ENCODE data around the gene PCDH9. TPM values are rescaled to one million over a fixed set of nuclear protein-coding genes. Genes with fewer than 3 reads are reported as not detected.

PCDH9 gene
- polyA plus RNA-seq, 4 donors = 0.27 to 1.1 (median 0.72) TPM; not detected in 1

GRCh38 chr13:66343224-66343828 lies 886.8 kb downstream of the PCDH9 start:
- 61 to 80% (median 63%) methylated on average over 9 of the region's 9 CpGs for WGBS, 3 donors
- H3K4me1 ChIP-seq (ENCODE audit: control insufficient read depth in 3 of 3, insufficient read depth in 2 of 3, low read depth in 1 of 3, low read length in 2 of 3) = no peaks in the 10 kb centered on the region
- no peak for FAIRE-seq

DNA sequence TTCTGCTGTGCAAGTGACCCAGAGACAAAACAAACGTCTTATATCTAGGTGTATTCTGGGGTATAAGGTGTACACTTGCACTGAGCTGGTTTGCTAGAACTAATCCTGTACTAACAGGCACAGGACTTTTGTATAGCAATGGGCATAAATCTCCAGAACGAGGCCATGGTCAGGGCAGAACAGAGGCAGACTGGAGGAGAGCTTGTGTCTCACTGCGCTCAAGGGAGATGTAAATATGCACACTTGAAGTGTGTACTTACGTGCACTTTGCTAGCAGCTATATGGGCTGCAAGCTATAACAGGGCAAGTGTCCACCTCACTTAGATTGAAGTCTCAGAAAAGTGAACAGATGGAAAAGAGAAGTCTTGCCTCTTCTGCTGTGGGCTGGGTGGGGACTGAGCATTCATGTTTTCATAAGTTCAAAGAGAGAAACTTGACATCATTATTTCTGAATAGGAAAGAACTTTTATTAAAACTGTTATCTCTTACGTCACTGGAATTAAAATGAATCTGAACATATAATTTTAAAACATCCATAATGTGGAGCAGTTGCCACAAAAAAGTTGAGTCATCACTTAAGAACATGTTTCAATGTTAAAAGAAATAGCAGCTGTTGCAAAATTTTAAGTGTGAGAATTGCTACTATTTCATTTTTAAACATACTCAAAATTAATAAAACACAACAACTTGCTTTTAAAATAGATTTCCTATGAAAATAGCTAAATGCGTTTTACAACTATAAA lies 888.3 kb downstream of the PCDH9 start:
- Histone ChIP-seq H3K27me3 (ENCODE audit: control insufficient read depth in 3 of 3, insufficient read depth in 3 of 3, low read length in 3 of 3) (no peaks in the 10 kb centered on the region), H3K4me3 (ENCODE audit: low read depth in 1 of 3, low read length in 3 of 3) (no peak overlapping the region), H3K36me3 (ENCODE audit: control insufficient read depth in 3 of 3, insufficient read depth in 2 of 3, low read depth in 1 of 3, low read length in 3 of 3) (no peaks in the 10 kb centered on the region), H3K4me1 (ENCODE audit: control insufficient read depth in 3 of 3, insufficient read depth in 2 of 3, low read depth in 1 of 3, low read length in 2 of 3) (no peaks in the 10 kb centered on the region), H3K9me3 (ENCODE audit: control insufficient read depth in 2 of 2, insufficient read depth in 1 of 2, low read depth in 1 of 2, low read length in 1 of 2) (no peaks in the 10 kb centered on the region), H3K27ac (ENCODE audit: low read depth in 1 of 3, low read length in 2 of 3) (no peak overlapping the region)
- FAIRE-seq (no peak), DNase-seq (no peak)
- 58 to 79% (median 71%) methylated on average over 6 of the region's 6 CpGs for WGBS, 3 donors

More at GRCh38 chr13:66343224-66343828, 886.8 kb downstream of the PCDH9 start:
- no peaks in the 10 kb centered on the region for H3K27me3 ChIP-seq (ENCODE audit: control insufficient read depth in 3 of 3, insufficient read depth in 3 of 3, low read length in 3 of 3)
- no peak for DNase-seq
- H3K27ac ChIP-seq (ENCODE audit: low read depth in 1 of 3, low read length in 2 of 3) = no peak overlapping the region
- no peaks in the 10 kb centered on the region for H3K9me3 ChIP-seq (ENCODE audit: control insufficient read depth in 2 of 2, insufficient read depth in 1 of 2, low read depth in 1 of 2, low read length in 1 of 2)
- no peak overlapping the region for H3K4me3 ChIP-seq (ENCODE audit: low read depth in 1 of 3, low read length in 3 of 3)
- no peaks in the 10 kb centered on the region for H3K36me3 ChIP-seq (ENCODE audit: control insufficient read depth in 3 of 3, insufficient read depth in 2 of 3, low read depth in 1 of 3, low read length in 3 of 3)

- DNase-seq (no peak), FAIRE-seq (no peak)
- Histone ChIP-seq H3K4me1 (ENCODE audit: control insufficient read depth in 3 of 3, insufficient read depth in 2 of 3, low read depth in 1 of 3, low read length in 2 of 3) (no peaks in the 10 kb centered on the region), H3K4me3 (ENCODE audit: low read depth in 1 of 3, low read length in 3 of 3) (no peak overlapping the region), H3K27me3 (ENCODE audit: control insufficient read depth in 3 of 3, insufficient read depth in 3 of 3, low read length in 3 of 3) (no peaks in the 10 kb centered on the region), H3K36me3 (ENCODE audit: control insufficient read depth in 3 of 3, insufficient read depth in 2 of 3, low read depth in 1 of 3, low read length in 3 of 3) (no peaks in the 10 kb centered on the region), H3K9me3 (ENCODE audit: control insufficient read depth in 2 of 2, insufficient read depth in 1 of 2, low read depth in 1 of 2, low read length in 1 of 2) (no peaks in the 10 kb centered on the region), H3K27ac (ENCODE audit: low read depth in 1 of 3, low read length in 2 of 3) (no peak overlapping the region)
Measured at GRCh38 chr13:66339214-66339613, 890.9 kb downstream of the PCDH9 start.

- Histone ChIP-seq H3K36me3 (ENCODE audit: control insufficient read depth in 3 of 3, insufficient read depth in 2 of 3, low read depth in 1 of 3, low read length in 3 of 3) (no peaks in the 10 kb centered on the region), H3K27me3 (ENCODE audit: control insufficient read depth in 3 of 3, insufficient read depth in 3 of 3, low read length in 3 of 3) (no peaks in the 10 kb centered on the region), H3K27ac (ENCODE audit: low read depth in 1 of 3, low read length in 2 of 3) (no peak overlapping the region), H3K4me1 (ENCODE audit: control insufficient read depth in 3 of 3, insufficient read depth in 2 of 3, low read depth in 1 of 3, low read length in 2 of 3) (no peaks in the 10 kb centered on the region), H3K4me3 (ENCODE audit: low read depth in 1 of 3, low read length in 3 of 3) (no peak overlapping the region), H3K9me3 (ENCODE audit: control insufficient read depth in 2 of 2, insufficient read depth in 1 of 2, low read depth in 1 of 2, low read length in 1 of 2) (no peaks in the 10 kb centered on the region)
- 8 to 44% (median 16%) methylated on average over 1 of the region's 1 CpG for WGBS, 3 donors
- no peak for FAIRE-seq
- no peak for DNase-seq
Measured at GRCh38 chr13:66338542-66338941, 891.6 kb downstream of the PCDH9 start.

- Histone ChIP-seq H3K4me3 (ENCODE audit: low read depth in 1 of 3, low read length in 3 of 3) (no peak overlapping the region), H3K36me3 (ENCODE audit: control insufficient read depth in 3 of 3, insufficient read depth in 2 of 3, low read depth in 1 of 3, low read length in 3 of 3) (no peaks in the 10 kb centered on the region), H3K4me1 (ENCODE audit: control insufficient read depth in 3 of 3, insufficient read depth in 2 of 3, low read depth in 1 of 3, low read length in 2 of 3) (no peaks in the 10 kb centered on the region), H3K9me3 (ENCODE audit: control insufficient read depth in 2 of 2, insufficient read depth in 1 of 2, low read depth in 1 of 2, low read length in 1 of 2) (no peaks in the 10 kb centered on the region), H3K27ac (ENCODE audit: low read depth in 1 of 3, low read length in 2 of 3) (no peak overlapping the region), H3K27me3 (ENCODE audit: control insufficient read depth in 3 of 3, insufficient read depth in 3 of 3, low read length in 3 of 3) (no peaks in the 10 kb centered on the region)
- WGBS, 3 donors = 81 to 89% (median 85%) methylated on average over 4 of the region's 4 CpGs
- DNase-seq (no peak), FAIRE-seq (no peak)
Measured at GRCh38 chr13:66335626-66336025, 894.5 kb downstream of the PCDH9 start.

- Histone ChIP-seq H3K9me3 (ENCODE audit: control insufficient read depth in 2 of 2, insufficient read depth in 1 of 2, low read depth in 1 of 2, low read length in 1 of 2) (no peaks in the 10 kb centered on the region), H3K27me3 (ENCODE audit: control insufficient read depth in 3 of 3, insufficient read depth in 3 of 3, low read length in 3 of 3) (no peaks in the 10 kb centered on the region), H3K27ac (ENCODE audit: low read depth in 1 of 3, low read length in 2 of 3) (no peak overlapping the region), H3K36me3 (ENCODE audit: control insufficient read depth in 3 of 3, insufficient read depth in 2 of 3, low read depth in 1 of 3, low read length in 3 of 3) (no peaks in the 10 kb centered on the region), H3K4me3 (ENCODE audit: low read depth in 1 of 3, low read length in 3 of 3) (no peak overlapping the region), H3K4me1 (ENCODE audit: control insufficient read depth in 3 of 3, insufficient read depth in 2 of 3, low read depth in 1 of 3, low read length in 2 of 3) (no peaks in the 10 kb centered on the region)
- 68 to 76% (median 71%) methylated on average over 1 of the region's 1 CpG for WGBS, 3 donors
- no peak for DNase-seq
- no peak for FAIRE-seq
Measured at GRCh38 chr13:66329988-66330451, 900.1 kb downstream of the PCDH9 start.

DNA sequence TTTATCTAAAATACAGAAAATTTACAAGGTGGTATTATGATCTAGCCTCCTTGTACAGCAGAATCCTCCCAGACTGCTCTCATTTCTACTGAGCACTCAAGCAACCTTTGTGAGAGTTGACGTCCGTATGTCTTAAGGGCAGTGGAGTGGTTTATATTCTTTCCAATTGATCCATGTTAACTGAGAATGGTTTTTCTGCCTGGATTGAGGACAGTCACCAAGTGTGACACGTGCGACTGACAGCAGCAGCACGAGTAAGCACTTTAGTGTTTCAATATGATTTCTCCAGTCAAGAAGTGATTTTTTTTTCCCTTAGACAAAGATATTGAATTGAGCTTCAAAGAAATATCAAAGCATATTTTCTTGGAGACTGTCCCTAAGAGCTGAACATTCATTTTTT lies 901.7 kb downstream of the PCDH9 start:
- H3K27me3 ChIP-seq (ENCODE audit: control insufficient read depth in 3 of 3, insufficient read depth in 3 of 3, low read length in 3 of 3) = no peaks in the 10 kb centered on the region
- H3K27ac ChIP-seq (ENCODE audit: low read depth in 1 of 3, low read length in 2 of 3) = no peak overlapping the region
- WGBS, 3 donors = 65 to 80% (median 78%) methylated on average over 5 of the region's 5 CpGs
- DNase-seq (no peak), FAIRE-seq (no peak)
- no peaks in the 10 kb centered on the region for H3K9me3 ChIP-seq (ENCODE audit: control insufficient read depth in 2 of 2, insufficient read depth in 1 of 2, low read depth in 1 of 2, low read length in 1 of 2)
- no peaks in the 10 kb centered on the region for H3K36me3 ChIP-seq (ENCODE audit: control insufficient read depth in 3 of 3, insufficient read depth in 2 of 3, low read depth in 1 of 3, low read length in 3 of 3)
- no peaks in the 10 kb centered on the region for H3K4me1 ChIP-seq (ENCODE audit: control insufficient read depth in 3 of 3, insufficient read depth in 2 of 3, low read depth in 1 of 3, low read length in 2 of 3)
- no peak overlapping the region for H3K4me3 ChIP-seq (ENCODE audit: low read depth in 1 of 3, low read length in 3 of 3)

- Histone ChIP-seq H3K9me3 (ENCODE audit: control insufficient read depth in 2 of 2, insufficient read depth in 1 of 2, low read depth in 1 of 2, low read length in 1 of 2) (no peaks in the 10 kb centered on the region), H3K4me3 (ENCODE audit: low read depth in 1 of 3, low read length in 3 of 3) (no peak overlapping the region), H3K27ac (ENCODE audit: low read depth in 1 of 3, low read length in 2 of 3) (no peak overlapping the region), H3K36me3 (ENCODE audit: control insufficient read depth in 3 of 3, insufficient read depth in 2 of 3, low read depth in 1 of 3, low read length in 3 of 3) (no peaks in the 10 kb centered on the region), H3K27me3 (ENCODE audit: control insufficient read depth in 3 of 3, insufficient read depth in 3 of 3, low read length in 3 of 3) (no peaks in the 10 kb centered on the region), H3K4me1 (ENCODE audit: control insufficient read depth in 3 of 3, insufficient read depth in 2 of 3, low read depth in 1 of 3, low read length in 2 of 3) (no peaks in the 10 kb centered on the region)
- no peak for DNase-seq
- no peak for FAIRE-seq
- WGBS, 3 donors = 75 to 79% (median 76%) methylated on average over 3 of the region's 3 CpGs
Measured at GRCh38 chr13:66323745-66324347, 906.3 kb downstream of the PCDH9 start.

Measured in small intestine (tissue), 7 donors.